GM18909 (cell line): Measurements from ENCODE around the gene LRRTM1.

Source experiments
- ATAC-seq: cut with Tn5 transposase; IDR thresholded peaks from one replicate; pipeline ENCODE4 v1.9.1; 2021; ENCODE audit warnings: mild to moderate bottlenecking; ENCODE audit not compliant: unreplicated experiment, poor library complexity

LRRTM1 gene, protein sequence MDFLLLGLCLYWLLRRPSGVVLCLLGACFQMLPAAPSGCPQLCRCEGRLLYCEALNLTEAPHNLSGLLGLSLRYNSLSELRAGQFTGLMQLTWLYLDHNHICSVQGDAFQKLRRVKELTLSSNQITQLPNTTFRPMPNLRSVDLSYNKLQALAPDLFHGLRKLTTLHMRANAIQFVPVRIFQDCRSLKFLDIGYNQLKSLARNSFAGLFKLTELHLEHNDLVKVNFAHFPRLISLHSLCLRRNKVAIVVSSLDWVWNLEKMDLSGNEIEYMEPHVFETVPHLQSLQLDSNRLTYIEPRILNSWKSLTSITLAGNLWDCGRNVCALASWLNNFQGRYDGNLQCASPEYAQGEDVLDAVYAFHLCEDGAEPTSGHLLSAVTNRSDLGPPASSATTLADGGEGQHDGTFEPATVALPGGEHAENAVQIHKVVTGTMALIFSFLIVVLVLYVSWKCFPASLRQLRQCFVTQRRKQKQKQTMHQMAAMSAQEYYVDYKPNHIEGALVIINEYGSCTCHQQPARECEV

DNA sequence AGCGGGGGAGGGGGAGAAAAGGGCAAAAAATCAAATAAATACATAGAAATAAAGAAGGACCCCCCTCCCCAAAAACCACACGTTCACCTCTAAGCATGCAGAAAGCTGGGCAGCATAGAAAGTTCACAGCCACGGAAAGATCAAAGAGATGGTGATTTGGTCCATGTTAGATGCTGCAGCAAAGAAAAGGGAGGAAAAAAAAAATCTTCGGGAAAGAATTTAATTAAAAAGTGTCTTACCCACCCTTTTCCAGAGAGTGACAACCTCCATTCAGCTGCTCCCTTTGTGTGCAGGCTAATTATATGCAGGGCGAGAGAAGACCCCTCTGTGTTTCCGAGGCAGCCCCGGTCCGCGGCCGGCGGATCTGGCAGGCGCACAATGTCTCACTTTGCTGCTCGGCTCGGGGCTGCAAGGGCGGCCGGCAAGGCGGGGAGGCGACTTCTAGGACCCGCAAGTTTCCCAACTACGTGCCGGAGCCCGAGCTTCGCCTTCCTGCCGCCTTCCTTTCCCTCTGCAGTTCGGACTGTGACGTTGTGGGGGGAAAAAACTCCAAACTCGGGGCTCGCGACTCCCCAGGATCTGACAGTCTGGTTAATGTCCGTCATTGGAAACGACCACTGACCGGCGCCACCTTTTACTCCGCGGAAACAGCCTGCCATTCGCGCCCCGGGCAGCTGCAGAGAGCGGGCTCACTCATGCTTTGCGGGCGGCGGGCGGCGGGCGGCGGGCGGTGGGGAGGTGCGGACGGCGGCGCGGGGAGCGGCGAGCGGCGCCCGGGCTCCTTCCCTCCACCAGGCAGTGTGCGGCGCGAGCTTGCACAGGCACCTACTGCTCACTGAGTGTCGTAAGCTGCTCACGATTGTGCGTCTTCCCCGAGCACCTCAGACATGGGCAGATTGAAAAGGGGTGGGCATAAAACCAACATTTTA is at the start of gene LRRTM1:
LRRTM1 (minus strand) TSS at position 844 of the 929 bp plus-strand sequence. CDS start 933 bp downstream, outside the sequence.
- ATAC-seq = no peak

DNA sequence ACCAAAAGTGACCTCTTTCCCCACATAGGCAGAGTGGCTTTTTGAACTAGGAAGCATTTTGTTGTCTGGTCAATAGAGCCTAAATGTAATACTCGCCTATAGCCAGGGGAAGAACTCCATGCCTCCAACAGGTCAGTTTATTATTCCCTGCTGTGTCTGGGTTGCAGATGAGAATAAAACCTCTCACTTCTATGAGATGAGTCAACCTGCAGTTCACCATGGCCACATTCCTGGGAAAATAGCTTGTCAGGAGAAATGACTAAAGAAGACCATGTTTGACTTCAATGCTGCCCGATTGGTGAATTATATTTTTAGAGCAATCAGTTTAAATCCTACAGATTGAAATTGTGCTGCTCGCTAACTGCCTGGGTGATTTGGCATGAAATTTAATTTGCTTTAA is 46.7 kb upstream of the LRRTM1 start:
- no peak for ATAC-seq

DNA sequence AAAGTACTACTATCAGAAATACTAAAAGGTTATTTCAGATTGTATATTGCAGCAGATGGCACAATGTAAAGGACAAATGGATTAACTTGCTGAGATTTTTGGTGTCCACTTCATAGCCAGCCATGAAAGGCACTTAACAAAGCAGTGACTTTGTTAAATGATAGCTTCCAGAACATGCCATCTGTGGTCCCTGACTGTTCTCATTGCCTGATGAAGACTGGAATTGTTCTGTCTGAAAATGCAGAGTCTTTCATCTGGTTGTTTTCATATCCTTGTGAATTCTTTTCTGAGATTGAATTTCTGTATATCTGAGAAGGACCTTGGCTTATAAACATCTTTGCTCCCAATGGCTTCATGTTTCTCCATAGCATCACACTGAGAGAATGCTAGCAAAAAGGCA is 44.4 kb upstream of the LRRTM1 start:
- ATAC-seq = no peak

DNA sequence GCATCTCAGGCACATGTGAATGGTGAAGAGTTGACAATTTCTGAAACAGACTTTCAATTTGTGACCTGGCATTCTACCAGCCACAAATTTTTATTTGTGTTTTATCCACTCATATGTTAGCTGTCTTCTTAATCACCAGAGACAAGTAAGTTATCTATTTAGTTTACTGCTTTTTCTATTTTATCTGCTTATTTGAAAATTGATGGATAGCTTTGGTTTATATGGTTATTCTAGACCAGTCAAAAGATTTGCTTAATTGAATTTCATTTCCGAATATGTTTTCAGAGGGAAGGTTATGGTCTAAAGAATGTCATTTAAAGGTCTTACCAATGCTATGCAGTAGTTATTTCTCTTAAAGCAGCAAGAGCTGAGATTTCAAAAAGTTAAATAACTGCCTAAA is 43.5 kb upstream of the LRRTM1 start:
- no peak for ATAC-seq

DNA sequence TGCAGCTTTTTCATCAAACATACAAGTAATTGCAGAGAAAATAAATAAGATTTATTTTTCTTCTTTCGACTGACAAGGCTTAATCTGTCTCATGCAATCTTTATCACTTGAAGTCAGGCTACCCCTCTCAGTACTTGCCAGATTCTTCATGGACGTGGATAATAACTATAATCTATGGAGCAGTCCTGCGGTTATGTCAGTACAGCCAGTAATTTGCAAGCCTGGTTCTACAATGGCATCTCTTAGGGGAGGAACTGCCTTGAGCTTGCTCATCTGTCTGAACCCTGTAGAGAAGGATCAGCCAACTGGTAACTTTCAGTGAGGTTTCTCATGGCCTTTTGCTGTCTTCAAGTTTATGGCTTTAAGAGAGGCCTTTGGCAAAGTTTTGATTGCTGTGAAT is 35.5 kb upstream of the LRRTM1 start:
- ATAC-seq = no peak

DNA sequence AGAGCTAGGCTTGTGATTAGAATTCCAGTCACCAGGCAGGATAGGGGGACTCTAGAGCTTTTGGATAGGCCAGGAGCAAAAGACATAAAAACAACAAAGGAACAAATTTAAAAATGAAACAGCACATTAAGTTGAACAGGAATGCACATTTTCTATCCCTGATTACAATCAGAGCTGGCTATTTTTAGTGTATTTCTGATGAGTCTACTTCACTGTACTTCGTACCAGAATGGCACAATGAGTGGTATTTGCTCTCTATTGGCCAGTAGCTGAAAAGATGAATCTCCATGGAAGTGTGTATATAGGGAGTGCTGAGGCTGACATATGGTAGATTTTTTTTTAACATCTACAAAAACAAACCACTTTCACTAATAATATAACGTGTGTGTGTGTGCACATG is 34.2 kb upstream of the LRRTM1 start:
- no peak for ATAC-seq

DNA sequence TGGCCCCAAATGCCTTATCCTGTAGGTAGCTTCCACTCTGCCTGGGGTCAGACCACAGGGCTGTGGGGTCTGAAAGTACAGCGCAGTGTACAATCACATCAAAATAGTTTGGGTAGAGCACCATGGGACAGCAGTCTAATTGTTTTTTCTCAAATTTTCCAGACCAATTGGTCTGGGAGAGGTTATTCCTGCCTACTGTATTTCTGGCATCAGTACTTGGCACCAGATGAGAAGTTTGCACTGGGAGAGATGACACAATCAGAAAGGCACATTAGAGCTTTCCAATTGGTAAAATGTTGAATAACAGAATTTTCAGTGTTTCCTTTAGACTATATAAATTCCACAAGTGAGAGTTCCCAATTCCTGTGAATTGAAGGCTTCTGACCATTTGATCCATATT is 30.9 kb upstream of the LRRTM1 start:
- ATAC-seq = no peak

DNA sequence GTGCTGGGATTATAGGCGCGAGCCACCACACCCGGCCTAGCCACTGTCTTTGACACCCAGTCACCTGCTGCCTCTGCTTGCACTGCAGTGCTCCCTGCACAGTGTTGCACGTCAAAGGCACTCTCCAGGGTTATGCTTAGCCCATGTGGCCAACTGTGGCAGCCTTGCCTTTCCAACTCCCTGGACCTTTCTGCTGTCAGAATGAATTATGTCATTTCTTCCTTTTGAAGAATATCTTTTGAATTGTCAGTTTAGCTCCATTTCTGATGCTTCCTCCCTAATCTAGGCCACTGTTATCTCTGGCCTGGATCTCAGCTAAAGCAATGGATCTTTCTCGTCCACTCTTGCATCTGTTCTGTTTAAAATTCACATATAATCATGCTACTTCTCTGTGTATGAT is 29.3 kb upstream of the LRRTM1 start:
- no peak for ATAC-seq

DNA sequence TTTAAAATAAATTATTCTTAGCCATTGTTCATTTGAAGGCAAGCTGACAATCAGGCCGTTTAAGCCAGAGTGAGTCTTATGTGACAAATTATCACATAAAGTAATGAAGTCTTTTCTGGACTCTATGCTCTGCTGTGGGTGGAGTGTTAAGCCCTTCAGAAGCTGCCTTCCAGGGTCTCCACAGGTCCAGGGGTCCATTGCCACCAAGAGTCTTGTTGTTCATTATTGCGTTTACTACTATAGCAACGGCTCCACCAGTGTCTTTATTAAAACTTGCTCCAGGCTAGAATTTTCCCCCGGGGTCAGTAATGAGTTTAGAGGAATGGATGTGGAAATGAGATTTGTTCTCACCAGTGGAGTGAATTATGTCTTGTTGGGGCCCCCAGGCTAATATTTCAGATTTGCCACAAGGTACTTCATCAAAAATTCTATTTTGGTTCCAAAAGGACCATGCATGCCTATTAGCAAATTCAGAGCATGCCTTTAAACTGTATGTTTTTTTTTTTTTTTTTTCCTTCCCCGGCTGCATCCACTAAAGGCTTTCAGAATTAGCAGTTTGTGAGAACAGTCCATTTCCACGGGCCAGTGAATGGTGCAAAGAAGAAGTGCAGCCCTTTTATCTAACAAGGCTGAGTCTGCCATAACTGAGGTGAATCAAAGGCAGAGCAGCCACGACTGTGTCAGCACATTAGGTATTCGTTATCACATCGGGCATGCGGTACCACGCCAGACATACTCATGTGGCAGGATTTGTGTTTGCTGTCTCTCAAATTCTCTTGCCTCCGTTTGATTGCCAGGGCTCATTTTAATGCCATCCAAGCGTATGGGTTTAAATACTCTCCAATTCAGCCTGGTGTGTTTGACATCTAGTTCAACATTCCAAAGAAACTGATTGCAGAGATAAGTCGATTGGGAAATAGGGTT is 26.2 kb upstream of the LRRTM1 start:
- no peak for ATAC-seq

DNA sequence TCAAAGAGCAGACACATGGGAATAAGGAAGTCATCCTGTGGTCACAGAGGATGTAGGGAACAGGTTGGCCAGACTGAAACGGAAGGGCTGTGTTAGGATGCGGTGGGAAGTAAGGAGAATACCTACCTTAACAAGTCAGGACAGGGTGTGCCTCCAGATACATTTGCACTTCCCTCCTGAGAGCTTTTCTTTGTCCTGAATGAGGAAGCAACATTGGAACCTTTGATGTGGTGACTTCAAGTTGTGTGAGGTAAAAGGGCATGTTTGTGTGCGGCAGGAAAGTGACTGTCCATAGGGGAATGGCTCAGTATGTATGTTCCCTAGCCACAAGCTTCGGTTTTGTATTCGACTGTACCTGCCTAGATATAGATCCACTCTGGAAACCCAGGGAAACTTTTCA is 24.9 kb upstream of the LRRTM1 start:
- no peak for ATAC-seq

DNA sequence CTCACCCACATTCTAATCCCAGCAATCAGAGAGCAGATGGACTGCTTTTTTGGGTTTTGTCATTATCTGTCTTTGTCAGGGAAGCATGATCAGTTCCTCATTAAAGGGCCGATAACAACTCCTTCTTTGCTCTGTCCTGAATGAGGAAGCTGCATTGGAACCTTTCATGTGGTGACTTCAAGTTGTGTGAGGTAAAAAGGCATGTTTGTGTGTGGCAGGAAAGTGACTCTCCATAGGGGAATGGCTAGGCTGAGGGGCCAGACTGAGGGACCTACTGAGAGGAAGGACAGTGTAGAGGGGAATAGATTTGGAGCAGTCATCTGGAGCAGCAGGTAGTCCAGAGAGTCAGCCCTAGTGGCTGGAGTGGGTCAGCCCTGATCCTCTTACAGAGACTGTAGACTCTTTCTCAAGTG is 23.6 kb upstream of the LRRTM1 start:
- no peak for ATAC-seq

DNA sequence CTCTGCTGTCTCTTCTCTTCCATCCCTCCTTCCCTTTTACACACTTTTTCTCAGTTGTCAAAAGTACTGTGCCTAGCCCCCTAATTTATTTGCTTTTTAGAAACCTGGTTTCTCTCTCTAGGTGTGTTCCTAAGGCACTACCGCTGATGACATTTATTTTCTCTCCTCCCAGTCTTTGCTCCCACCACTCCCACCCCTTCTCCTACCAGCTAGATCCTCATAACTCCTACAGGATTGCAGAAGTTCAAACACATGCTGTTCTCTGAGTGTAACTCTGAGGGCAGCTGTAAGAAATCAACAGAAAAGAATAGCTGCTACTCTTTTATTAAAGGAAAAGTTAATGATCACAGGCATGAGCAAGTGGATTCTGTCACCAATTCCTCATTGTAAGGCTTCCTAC is 22.3 kb upstream of the LRRTM1 start:
- ATAC-seq = no peak

DNA sequence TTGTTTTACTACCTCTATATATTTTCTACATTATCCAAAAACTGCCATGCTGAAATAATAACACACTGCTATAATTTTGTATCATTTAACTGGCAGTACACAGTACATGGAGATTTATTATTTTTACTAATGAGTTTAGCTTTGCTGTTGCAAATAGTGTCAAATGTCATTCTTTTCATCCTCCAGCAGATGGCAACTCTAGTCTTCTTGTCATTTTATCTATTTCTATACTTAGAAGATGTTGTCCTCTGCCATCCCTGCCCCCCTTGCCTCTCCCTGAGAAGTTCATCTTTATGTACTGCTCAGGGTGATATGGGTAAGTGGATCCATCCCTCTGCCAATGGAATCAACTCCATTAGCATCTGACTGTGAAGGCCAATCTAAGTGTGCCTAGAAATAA is 21.7 kb upstream of the LRRTM1 start:
- ATAC-seq = no peak

DNA sequence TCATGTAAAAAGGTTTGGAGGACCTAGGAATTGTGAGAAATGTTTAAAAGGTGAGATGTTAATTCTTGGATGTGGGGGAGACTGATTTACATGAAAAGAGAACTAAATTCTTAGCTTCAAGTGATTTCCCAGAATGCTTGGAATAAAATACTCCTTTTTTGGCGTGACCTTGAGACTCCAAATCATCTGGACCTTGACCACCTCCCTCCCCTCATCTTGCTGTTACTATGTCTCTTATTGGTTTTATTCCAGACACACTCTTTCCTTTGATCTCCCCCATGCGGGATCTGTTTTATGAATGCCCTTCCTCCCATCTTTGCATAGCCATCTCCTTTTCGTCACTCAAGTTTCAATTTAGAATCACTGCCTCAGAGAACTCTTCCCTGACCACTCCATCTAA is 20.0 kb upstream of the LRRTM1 start:
- ATAC-seq = no peak

DNA sequence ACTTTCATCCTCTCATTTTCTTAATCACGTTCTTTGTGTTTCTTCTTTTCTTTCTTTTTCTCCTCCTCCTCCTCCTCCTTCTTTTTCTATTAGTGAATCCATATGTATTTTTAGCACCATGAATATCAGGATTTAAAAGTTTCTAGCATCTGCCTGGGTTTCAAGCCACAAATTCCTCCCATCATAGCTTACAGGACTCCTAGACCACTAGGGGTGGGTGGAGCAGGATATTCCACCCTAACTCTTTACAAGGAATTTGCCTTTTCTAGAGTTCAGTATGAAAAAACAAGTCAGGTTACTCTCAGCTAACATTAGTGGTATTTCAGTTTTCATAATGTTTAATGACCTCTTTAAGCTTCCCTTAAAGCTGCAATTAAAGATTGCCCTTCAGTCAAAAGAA is 19.1 kb upstream of the LRRTM1 start:
- ATAC-seq = no peak

DNA sequence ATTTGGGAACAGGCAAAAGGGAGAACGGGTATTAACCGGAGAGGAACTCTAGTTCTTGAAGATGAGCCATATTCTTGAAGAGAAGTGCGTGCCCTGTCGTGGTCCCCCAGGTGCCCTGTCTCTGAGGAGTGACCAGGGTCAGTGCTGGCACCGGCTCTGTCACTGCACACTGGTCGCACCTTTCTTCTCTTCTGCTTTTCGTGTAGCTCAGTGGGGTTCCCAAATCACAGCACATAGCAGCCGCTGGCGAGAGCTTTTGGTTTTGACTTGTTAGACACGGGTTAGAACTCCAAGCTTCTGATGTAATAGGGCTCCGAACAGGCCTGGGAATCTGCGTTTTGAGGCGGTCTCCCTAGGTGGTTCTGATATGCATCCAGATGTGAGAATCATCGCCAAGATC is 18.4 kb upstream of the LRRTM1 start:
- ATAC-seq = no peak

DNA sequence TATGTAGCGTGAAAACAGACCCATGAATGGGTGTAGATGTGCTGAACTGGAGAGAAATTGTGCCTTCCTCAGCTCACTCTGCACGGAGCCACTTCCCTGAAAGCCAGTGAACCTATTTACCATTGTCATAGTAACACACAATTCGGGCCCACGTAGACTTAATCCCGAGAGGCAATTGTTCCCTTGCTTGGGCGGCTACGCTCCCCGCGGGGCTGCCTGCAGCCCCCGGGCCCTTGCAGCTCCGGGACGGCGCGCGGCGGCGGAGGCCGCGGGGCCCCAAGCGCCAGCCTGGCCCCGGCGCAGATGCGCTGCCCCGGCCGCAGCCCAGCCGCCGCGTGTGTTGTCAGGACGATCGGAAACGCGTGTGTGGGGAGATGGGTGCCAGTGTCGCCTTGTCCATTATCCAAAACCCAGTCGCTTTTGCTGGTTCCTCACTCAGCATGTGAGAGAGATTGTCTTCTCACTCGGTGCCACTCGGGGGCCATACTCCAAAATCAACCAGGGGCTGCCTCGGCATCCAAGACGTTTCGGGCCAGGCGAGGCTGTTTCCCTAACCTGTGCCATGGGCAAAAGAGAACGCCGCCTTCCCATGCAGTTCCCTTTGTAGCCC is 17.9 kb upstream of the LRRTM1 start:
- no peak for ATAC-seq

DNA sequence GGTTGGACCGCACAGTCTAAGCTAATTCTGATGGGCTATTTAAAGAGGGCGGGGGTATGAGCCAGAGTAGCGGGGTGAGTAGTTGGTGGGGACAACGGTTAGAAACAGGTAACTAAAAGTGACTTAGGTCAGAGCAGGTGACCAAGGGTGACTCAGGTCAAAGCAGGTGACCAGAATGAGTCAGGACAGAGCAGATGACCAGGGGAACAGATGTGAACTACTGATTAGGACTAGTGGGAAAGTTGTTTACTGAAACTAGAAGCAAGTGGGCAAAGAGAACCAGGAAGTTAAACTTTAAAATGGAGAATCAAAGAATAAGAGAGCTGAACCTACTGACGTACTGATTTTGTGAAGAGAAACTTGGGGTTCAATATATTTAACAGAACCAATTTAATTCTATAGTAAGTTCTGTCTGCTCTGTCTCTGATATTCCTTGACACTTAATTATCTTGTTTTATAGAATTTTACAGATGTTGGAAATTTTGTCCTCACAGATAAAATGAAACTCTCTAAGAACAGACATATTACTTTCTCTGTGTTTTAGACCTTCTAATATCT is 7.8 kb upstream of the LRRTM1 start:
- no peak for ATAC-seq

DNA sequence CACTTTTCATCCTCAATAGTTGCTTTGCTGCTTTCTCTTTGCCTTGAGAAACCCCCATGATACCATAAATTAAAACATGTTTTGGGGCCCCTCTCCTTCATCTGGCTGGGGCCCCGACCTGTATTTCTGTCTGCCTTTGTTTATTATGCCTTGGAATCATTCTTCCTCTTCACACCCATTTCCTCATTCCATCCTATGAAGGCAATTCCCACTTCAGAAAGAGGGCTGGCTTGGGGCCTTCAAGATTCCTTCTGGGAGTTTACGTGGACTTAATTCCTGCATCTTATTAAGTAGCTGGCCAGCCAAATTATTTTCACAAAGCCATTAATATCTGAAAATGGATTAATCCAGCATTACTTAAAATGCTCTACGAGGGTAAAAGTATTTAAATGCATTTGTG is 6.8 kb upstream of the LRRTM1 start:
- ATAC-seq = no peak
